NCI-H345 treated with DMSO at 0.1 percent for 48 hours (cell line): ENCODE measurements around the gene PTPRT.

Source experiments
- DNase-seq: peaks from one replicate; lab custom pipeline; 2025; ENCODE audit not compliant: unreplicated experiment; lab: John Stamatoyannopoulos, UW

Gene PTPRT

DNA sequence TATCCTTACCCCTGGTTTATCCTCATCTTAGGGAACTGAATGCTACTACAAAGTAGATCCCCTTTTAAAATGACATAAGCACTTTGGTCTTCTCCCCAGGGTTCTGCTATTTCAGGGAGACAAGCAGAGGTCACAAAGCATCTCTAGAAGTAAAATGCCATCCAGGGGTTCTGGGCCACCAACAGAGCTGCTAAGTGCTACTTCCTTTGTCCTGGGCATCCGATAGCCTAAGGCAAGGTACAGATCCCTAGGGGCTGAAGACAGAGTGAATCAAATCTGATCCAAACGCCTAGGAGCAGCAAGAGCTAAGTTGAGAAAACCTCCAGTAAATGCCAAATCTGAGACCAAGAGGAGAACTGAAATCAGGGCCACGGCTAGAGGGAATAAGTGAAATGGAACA is 161.2 kb downstream of the PTPRT start:
- peak; percentile 20 for DNase-seq

DNA sequence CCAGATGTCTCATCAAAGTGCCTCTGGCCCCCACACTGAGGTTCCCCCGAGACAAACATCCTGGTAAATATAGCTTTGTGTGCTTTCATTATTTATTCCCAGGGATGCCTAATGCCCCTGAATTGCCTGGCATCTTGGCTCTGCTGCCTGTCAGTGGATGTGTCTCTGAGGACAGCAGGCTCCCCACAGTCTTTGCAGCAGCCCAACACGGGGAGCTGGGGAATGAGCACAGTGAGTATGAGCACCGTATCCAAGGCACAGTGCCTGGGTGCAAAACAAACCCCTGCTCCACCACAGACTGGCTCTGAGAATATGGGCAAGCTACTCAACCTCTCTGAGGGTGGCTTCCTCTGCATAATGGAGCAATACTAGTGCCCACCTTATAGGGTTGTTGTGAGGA is 165.9 kb downstream of the PTPRT start:
- no peak for DNase-seq

DNA sequence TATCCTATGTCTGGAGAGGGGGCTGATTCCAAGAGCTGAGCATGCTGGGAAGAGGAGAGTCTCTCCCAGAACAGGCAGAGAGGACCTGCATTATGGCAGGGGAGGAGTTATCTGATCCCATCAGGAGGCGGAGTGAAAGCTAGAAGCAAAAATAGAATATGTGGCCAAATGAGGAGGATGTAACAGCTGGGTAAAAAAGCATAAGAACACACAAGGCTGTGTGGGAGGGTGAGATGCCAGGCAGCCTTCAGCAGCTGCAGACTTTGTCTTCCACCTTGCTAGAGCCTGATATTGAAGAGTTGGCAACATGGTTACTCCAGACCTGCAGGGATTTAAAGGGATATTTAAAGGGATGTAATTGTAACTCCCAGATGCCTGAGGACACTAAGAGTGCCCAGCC is 167.1 kb downstream of the PTPRT start:
- DNase-seq, result no peak

DNA sequence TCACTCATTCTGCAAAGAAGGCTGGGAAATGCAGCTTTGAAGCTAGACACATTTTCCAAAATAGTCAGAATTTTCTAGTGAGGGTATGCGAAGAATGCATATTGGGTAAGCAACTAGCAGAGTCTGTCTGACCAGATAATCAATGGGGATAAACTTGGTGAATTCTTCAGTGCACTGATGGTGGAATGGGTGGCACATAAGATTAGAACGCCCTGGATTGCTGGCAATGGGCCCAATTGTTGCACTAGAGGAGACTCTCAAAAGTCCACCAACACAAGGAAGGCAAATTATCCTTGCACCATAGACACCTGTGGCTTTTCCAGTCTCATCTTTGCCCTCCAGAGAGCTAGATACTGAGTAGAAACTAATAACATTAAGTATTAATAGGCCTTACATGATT is 167.6 kb downstream of the PTPRT start:
- no peak for DNase-seq

DNA sequence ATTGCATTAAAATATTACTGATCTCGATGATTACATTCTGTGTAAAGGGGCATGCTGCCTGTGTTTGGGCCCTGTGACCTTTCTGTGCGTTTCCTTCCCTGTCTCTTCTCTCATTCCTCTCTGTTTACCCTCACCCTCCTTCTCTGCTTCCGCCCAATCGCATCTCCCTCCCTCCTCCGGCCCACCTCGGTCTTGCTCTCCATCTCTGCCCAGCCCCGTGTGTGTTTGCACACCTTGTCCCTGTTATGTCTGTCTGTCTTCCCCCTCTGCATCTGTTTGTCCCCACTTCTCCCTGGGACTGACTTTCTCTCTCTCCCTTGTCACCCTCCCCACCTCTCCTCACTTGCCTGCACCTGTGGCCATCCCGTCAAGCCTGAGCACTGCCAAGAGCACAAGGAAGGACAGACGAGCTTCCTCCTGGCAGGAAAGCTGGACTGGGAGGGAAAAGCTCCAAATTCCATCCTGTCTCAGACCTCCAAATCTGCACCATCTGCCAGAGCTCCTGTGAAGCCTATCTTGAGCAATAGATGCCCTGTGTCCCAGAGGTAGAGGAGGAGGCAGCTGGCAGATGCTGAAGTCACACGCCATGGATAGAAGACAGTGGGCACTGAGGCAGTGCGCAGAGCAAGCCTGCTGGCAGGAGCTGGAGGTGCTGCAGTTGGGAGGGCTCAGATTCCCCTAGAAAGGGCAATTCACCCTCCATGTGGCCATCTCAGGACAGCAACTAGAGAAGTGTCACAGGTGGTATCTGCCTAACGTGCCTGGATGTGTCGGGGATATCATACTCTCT is 172.3 kb downstream of the PTPRT start:
- DNase-seq, result no peak

DNA sequence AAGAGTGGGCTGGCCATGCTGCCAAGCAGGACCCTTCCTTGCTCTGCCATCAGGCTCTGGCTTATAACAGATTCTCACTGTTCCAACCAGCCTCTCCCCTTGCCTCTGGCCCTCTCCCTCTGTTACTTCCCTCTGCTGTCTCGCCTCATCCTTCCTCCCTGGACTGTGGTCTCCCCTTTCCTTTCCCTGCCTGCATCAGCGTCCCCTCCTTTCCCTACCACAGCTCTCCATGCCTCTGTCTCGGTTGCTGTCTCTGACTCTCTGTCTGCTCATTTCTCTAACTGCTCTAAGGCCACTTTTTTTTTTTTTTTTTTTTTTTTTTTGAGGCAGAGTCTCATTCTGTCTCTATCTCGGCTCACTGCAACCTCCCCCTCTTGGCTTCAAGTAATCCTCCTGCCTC is 173.4 kb downstream of the PTPRT start:
- no peak for DNase-seq

DNA sequence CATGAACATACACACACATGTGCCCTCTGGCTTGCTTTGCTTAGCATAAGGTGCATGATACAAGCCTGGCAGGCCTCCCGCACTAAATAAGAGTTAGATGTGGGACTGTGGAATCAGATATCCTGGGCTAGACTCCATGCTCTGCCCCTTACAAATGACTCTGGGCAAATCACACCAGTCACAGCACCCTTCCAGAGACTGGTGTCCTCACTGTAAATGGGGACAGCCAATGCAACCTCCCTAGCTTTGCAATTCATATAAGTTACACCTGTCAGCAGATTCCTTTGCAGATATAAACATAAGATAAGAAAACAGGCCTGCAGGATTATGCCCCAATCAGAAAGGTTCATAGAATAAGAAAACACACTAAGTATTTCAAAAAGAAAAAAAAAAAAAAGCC is 174.1 kb downstream of the PTPRT start:
- DNase-seq, result no peak

DNA sequence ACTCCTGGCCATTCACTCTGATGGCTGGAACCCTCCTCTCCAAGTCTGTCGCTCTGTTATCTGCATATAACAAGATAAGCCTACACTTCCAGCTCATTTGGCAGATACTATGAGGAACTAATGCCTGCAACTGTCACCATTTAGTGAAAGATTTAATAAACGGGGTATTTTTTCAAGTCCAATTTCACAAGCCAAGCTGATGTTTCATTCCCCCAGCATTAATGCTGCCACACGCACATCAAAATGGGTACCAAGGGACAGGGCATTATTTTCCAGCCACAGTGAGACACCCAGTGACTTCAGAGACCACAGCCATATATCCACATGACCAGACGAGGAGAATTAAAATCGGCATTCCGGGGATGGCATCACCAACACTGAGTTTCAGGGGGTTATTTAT is 175.5 kb downstream of the PTPRT start:
- DNase-seq, result no peak

DNA sequence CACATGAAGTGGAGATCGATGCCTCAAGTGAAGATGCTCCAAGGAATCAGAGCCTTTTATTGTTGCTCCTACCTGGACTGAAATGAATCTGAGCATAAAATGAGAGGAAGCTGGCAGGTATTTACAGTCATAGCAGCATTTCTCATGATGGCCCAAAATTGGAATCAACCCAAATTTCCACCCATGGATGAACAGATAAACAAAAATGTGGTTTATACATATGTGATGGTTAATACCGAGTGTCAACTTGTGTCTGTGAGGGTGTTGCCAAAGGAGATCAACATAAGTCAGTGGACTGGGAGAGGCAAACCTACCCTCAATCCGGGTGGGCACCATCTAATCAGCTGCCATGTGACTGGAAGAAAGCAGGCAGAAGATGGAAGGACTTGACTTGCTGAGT is 178.2 kb downstream of the PTPRT start:
- DNase-seq, result no peak

DNA sequence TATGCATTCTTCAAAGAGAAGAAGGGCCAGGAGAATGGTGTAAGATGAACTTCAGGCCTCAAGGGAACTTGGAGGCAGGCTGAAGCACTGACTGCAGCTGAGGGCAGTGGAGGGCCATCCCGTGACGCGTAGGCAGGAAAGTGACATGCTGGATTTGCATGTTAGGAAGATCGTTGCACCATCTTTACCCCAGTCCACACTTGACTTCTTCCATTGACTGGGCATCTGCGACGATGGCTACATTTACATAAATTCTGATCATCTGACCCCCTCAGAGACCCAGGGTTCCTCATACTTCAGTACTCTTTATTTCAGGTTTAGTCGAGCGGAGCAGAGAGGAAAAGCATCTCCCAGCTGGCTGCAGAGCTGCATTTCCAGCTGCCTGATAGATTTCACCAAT is 180.2 kb downstream of the PTPRT start:
- DNase-seq, result peak; percentile 78

DNA sequence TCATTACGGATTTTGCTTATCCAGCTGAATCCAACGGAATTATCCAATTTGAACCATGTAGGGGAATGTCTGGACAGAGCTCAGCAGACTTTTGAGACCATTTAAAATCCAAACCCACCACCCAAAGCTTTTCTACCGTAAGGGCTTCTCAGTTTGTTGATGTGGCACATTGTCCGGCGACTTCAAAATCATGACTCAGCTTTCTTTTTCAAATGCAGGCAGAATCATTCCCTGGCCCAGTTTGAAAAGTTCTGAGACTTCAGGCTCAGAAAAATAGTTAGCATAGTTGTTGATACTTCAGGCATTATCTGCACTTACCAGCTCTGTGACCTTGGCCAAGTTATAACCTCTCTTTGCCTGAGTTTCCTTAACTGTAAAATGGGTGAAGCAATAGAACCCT is 182.2 kb downstream of the PTPRT start:
- DNase-seq, result no peak

DNA sequence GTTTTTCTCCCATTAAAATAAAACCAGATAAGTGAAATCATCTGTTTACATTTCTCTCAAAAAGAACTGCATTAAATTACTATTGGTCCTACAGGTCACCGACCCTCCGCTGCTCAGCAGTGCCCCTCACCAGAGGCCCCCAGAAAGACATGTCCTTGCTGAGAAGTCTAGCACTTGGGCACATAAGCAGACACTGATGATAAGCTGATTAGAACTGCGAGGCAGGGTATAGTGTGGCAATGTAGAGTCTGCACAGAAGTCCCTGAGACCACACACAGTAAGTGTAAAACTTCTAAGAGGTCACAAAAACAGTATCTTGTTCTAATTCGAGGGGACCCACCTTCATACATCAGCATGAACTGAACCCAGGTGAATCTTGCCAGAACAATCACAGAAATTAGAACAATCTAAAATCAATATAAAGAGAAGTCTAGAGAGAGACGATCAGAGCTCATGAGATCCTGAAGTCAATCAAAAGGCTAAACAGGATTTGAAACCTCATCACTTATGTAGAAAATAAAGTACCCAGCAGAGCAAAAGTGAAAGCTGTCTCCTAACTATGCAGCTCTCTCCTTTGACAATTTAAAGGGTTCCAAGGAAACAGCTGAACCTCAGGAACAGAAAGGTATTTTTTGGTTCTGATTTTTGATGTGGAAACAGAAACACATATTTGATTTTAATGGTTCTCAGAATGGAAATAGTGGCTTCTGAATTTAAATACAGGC is 182.9 kb downstream of the PTPRT start:
- DNase-seq, result no peak

DNA sequence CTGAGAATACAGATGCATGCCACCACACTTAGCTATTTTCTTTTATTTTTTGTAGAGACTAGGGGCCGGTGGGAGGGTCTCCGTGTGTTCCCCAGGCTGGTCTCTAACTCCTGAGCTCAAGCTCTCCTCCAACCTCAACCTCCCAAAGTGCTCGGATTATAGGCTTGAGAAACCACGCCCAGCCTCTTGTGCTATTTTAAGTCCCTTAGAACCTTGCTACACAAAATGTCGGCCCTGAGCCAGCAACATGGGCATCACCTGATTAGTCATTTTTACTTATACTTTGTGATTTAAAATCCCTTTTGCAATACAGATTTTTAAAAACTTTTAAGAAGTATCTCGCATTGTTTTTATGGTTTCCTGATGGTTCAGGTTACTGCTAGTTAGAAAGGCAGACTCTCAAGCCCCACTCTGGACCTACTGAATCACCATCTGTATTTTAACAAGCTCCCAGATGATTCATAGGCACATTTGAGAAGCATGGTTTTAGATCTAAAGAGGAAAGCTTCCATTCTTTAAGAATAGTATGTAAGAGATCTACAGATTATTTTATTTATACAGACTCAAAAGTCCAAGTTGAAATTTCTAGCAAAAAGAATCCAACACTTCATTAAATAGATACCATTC is 186.3 kb downstream of the PTPRT start:
- DNase-seq, result no peak

DNA sequence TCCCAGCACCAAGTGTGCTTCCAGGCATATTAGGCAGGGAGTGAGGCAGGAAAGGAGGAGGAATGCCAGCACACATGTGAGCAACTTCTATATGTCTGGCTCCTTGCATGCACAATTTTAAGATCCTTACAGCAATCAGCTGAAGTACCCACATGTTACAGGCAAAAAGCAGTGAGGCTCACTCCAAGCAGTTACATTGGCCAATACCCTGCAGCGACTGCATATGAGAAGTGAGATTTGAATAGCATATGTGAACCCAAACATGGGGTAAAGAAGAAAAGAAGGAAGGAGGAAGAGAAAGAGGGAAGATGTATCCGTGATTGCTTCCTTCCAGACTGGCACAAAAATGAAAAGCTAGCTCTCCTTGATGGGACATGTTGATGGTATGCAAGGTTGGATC is 193.6 kb downstream of the PTPRT start:
- no peak for DNase-seq

DNA sequence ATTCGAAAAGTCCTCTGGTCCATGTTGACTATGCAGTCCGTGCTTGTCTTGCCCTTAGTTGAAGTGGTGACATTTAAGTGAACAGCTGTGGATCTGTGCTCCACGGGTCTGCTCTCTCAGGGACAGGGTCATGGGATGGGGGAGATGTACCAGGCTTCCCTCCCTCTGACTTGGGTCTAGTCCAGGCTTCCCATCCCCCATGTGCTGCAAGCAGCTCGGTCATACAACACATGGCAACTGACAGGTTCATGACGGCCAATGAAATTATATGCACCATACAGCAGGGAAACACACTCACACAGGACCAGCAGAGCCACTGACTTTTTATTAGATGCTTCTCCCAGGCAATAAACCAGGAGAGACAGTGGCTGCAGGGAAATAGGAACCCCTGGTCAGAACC is 201.4 kb downstream of the PTPRT start:
- no peak for DNase-seq

DNA sequence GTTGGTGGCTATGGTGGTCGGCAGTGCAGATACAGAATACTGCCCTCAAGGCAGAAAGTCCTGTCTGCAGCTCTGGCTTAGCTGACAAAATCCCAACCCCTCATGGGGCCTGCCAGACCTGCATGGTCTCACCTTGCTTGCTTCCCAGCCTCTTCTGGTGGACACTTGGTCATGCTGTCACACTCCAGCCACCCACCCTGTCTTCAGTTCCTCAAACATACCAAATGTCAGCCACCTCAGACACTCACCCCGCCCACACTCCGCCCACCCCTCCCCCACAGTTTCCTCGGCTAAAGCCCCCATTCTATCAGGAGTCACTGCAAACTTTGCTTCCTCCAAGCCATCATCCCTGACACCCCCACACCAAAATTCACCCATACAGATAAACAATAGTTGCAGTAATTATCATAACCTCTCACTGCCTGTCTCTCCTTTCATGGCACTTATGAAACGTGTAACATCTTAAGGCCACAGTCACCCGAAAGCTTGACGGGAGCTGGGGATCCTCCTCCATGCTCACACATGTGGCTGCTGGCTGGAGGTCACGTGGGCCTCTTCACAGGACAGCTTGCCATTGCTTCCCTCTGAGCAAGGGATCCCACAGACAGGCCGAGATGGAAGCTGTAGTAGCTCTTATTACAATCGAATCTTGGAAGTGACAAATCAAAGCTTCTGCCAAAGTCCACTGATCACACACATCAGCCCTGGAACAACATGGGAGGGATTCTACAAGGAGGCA is 202.2 kb downstream of the PTPRT start:
- DNase-seq, result no peak

DNA sequence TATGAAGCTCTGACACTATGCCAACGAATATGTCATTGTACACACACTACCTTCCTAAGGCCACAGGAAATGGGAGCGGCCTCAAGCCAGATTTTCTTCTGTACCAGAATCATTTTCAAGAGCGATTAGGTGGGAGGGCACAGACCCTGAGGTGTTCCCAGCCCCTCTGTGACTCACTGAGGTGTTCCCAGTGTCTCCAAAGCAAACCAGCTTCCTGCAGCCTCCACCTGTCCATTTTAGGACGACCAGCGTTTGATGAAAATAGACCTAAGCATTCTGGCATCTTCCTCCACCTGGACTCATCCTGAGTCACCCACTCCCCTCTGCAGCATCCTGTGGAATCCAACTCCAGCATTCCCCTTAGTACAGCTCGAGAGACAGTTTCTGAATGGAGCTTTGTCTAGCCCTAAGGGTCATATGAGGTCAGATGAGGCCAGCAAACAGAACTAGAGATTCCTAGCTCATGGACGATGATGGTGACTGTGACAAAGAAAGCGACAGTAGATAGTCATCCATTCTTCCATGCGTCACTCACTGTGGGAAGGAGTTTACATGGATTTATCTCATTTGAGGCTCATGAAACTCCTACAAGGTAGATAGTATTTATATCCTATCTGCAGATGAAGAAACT is 203.4 kb downstream of the PTPRT start:
- no peak for DNase-seq

DNA sequence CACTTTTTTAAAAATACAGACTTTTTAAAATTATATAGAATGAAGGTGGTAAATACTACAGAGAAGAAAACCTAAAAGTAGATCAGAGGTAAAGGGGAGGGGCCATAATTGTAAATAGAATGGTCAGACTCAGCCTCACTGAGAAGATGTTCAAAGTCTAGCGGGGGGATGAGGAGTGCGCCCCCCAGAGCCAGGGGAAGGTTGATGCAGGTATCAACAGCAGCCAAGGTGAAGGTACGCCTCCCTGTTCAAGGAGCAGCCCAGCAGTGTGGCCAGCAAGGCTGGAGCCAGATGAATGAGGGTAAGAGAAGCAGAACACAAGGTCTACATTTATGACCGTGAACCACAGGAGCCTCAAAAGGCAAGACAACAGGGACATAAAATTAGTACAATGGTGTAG is 204.1 kb downstream of the PTPRT start:
- DNase-seq, result no peak

DNA sequence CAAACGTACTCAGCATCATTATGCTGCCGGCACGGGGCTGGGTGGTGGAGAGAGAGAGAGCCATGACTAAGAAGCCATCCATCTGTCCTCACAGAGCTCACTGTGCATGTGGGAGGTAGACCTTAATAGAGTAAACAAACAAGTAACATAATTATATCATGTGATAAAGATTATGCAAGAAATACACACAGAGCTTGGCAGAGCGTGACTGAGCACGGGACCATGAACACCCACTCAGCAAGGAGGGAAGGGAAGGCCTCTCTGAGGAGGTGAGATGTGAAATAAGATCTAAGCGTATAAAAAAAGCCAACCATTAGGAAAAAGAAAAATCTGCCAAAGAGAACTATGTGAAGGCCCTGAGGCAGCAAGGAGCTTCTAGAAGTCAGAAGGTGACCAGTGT is 207.5 kb downstream of the PTPRT start:
- peak; percentile 80 for DNase-seq

DNA sequence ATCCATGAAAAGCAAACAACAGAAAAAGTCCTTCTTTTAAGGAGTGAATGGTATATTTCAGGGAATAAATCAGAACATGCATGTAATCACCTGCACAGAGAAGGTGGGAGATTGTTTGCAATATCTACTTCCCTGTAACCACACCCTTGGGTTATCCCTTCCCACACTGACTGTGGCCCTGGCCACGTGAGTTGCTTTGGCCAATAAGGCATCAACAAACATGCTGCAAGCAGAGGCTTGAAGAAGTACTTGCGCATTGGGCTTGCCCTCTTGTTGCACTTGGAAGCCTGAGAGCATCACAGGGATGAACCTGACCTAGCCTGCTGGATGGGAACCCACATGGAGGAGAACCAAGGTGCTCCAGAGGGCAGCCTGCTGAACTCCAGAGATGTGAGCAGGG is 208.5 kb downstream of the PTPRT start:
- no peak for DNase-seq

DNA sequence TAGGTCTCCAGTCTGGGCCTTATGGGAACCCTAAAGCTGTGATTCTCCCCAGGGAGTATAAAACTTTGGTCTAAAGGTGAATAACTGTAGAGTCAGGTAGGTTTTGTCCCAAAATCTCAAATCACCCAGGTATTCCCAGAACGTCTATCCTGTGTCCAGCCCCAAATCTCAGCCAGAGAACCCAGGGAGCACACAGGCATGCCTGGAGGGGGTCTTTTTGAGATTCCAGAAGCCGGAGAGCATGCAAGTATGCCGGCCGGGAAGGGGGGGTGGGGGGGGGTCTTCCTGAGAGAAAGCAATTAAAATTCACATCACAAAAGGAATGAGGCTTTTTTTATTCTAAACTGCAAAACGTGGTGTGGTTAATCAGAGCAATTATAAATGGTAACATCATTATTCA is 210.0 kb downstream of the PTPRT start:
- no peak for DNase-seq
